Measurements from ENCODE around the gene LMNTD2.
A peak's percentile ranks its signal among the peaks of the same experiment; 100 is the strongest.

Gene LMNTD2

GRCh38 chr11:508956-509355 lies 51.6 kb downstream of the LMNTD2 start:
- no peak for DNase-seq

DNA sequence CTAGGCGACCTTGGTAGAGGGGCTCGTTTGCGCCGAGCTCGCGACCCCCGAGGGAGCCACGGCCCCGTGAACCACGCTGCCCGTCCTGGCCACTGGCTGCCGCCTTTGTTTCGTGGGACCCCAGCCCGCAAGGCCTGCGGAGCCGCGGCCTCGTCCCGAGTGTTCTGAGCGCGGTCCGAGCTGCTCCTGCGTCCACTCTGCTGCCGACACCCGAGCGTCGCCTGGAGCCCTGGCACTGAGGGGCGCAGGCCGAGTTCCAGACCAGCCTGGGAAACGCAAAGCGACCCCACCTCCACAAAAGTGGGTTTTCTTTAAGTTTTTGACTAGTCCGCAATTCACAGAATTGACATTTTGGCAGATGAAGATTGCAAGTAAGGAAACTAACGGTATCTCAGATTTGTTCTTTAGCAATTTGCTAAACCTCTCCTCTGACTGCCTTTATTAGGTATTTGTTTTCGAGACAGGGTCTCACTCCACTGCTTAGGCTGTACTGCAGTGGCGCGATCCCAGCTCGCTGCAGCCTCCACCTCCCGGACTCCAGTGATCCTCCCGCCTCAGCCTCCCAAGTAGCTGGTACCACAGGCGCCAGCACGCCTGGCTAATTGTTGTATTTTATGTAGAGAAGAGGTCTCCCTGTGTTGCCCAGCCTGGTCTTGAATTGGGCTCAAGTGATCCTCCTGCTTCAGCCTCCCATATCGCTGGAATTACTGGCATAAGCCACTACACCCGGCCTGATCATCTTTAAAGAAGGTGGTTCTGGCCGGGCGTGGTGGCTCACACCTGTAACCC lies 52.6 kb downstream of the LMNTD2 start:
- no peak for DNase-seq

DNA sequence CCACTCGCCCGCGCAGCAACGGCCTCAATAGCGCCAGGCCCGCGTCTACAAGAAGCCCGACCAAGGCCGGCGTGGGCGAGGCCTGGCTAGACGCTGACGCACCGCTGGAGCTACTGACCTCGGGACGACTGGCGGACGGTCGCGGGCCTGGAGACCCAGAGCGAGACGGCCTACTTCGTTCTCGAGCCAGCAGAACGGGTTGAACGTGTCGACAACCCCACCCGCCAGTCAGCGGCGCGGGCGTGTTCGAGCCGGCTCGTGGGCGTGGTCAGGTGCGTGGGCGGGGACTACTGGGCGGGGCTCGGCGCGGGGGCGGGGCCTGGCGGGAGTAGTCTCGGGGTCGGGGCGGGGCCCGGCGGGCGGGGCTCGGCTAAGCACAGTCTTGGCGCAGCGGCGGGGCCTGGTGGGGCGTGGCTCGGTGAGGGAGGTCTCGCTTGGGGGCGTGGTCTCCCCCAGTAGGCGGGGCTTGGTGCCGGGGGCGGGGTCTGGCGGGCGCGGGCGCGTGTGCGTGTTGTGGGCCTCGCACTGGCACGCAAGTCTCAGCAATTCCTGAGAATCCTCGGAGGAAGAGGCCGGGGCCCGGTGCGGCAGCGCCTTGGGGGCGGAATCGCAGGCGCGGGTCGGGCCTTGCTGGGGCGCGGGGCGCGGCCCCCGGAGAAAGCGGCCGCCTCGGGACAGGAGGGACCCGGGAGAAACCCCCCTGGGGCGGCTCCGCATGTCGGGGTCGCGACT lies 53.4 kb downstream of the LMNTD2 start, which contains the start of gene RNH1:
RNH1 (minus strand) TSS at position 248 of the 732 bp plus-strand sequence. CDS start 5,080 bp downstream, outside the sequence.
- peak; percentile 97 for DNase-seq

- peak; percentile 98 for DNase-seq
These were observed 54.1 kb downstream of the LMNTD2 start for GRCh38 chr11:506238-506994.

DNA sequence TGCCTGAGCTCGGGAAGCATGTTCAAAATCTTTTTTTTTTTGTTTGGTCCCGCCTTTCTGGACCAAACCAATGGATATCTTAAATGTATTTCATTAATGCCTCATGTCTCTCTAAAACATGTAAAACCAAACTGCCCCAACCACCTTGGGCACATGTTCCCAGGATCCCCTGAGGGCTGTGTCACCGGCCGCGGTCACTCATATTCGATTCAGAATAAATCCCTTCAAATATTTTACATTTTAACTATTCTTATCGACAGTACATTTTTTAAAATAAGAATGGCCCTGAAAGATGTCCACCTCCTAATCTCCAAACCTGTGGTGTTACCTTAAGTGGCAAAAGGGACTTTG lies 55.6 kb downstream of the LMNTD2 start:
- DNase-seq = no peak

All from fibroblast of skin of scalp (primary cell).